Left ventricle myocardium superior (tissue), 1 donor: Measurements from ENCODE around the gene ANKRD22. TPM values are rescaled to one million over a fixed set of nuclear protein-coding genes. Genes with fewer than 3 reads are reported as not detected.

ENCODE experiments used
- ATAC-seq: fragments of 200-7000 bp; cut with Tn5 transposase; one replicate; pipeline ENCODE4 v1.9.1; 2020; ENCODE audit warnings: mild to moderate bottlenecking, moderate library complexity
- DNase-seq: peaks from one replicate; pipeline ENCODE4 v3.0.0-alpha.2; 2020
- intact Hi-C: fragments of 100-400 bp; cut with micrococcal nuclease; formaldehyde crosslinking; loops from one replicate; pipeline ENCODE4 v1.11.0; 2022
- total RNA-seq: library from RNA; stranded (reverse); fragmentation: NEBNext Ultra II Directional; extraction: Animal tissue kit (Norgen Biotek cat#: 25700); gene quantifications from one replicate; pipeline ENCODE4 v1.2.1, GENCODE V29; 2021
- donor health status: DM: no; HTN: yes; CAD: no; lungs with severe emphysema.

The ANKRD22 gene
- total RNA-seq, 1 donor from 2014 or later = not detected

GRCh38 chr10:88880282-88881076, 28.8 kb upstream of the ANKRD22 start:
- ATAC-seq (peak; percentile 97), DNase-seq (peak; percentile 92)
- intact Hi-C loops = no loop called here

GRCh38 chr10:88879534-88880281, 28.1 kb upstream of the ANKRD22 start, which contains the start of gene STAMBPL1:
STAMBPL1 (plus strand) TSS chr10:88880245; CDS start chr10:88901709, 21,464 bp downstream.
- DNase-seq (peak; percentile 76), ATAC-seq (peak; percentile 75)
- intact Hi-C loops = no loop called here

GRCh38 chr10:88877298-88877697, 25.7 kb upstream of the ANKRD22 start:
- intact Hi-C loops = no loop called here
- no peak for DNase-seq
- ATAC-seq = no peak

- DNase-seq (no peak), ATAC-seq (no peak)
- intact Hi-C loops = no loop called here
Observed at GRCh38 chr10:88875081-88875480, 23.4 kb upstream of the ANKRD22 start.

GRCh38 chr10:88874281-88874680, 22.6 kb upstream of the ANKRD22 start:
- ATAC-seq (no peak), DNase-seq (no peak)
- intact Hi-C loops = no loop called here

- intact Hi-C loops = no loop called here
- no peak for DNase-seq
- no peak for ATAC-seq
Observed at GRCh38 chr10:88873757-88874156, 22.1 kb upstream of the ANKRD22 start.

GRCh38 chr10:88870089-88870488, 18.4 kb upstream of the ANKRD22 start:
- intact Hi-C loops = no loop called here
- ATAC-seq = no peak
- no peak for DNase-seq

- no peak for ATAC-seq
- no peak for DNase-seq
- intact Hi-C loops = no loop called here
Observed at GRCh38 chr10:88866454-88866853, 14.8 kb upstream of the ANKRD22 start.

GRCh38 chr10:88865281-88865876, 13.7 kb upstream of the ANKRD22 start:
- ATAC-seq = no peak

GRCh38 chr10:88861036-88861435, 9.4 kb upstream of the ANKRD22 start:
- ATAC-seq = no peak
- intact Hi-C loops = no loop called here
- no peak for DNase-seq

More at GRCh38 chr10:88865281-88865876, 13.7 kb upstream of the ANKRD22 start:
- intact Hi-C loops = no loop called here
- no peak for DNase-seq

GRCh38 chr10:88858491-88858890, 6.8 kb upstream of the ANKRD22 start:
- DNase-seq (no peak), ATAC-seq (no peak)
- intact Hi-C loops = no loop called here

- intact Hi-C loops = no loop called here
- no peak for DNase-seq
- no peak for ATAC-seq
Observed at GRCh38 chr10:88857831-88858230, 6.2 kb upstream of the ANKRD22 start.

- intact Hi-C loops = no loop called here
- no peak for ATAC-seq
Observed at GRCh38 chr10:88854684-88855083, 3.0 kb upstream of the ANKRD22 start.

GRCh38 chr10:88853155-88853881, 1.7 kb upstream of the ANKRD22 start:
- intact Hi-C loops = no loop called here
- peak; percentile 43 for ATAC-seq
- DNase-seq = no peak

More at GRCh38 chr10:88854684-88855083, 3.0 kb upstream of the ANKRD22 start:
- no peak for DNase-seq

GRCh38 chr10:88852327-88852726, 683 bp upstream of the ANKRD22 start:
- no peak for DNase-seq
- ATAC-seq = no peak
- intact Hi-C loops = no loop called here

- no peak for ATAC-seq
- intact Hi-C loops = no loop called here
Observed at GRCh38 chr10:88850712-88851111, 932 bp downstream of the ANKRD22 start.

GRCh38 chr10:88849234-88849633, 2.4 kb downstream of the ANKRD22 start:
- intact Hi-C loops = no loop called here
- ATAC-seq (no peak), DNase-seq (no peak)

More at GRCh38 chr10:88850712-88851111, 932 bp downstream of the ANKRD22 start:
- no peak for DNase-seq

GRCh38 chr10:88848499-88848898, 3.1 kb downstream of the ANKRD22 start:
- no peak for ATAC-seq

GRCh38 chr10:88843171-88843570, 8.5 kb downstream of the ANKRD22 start:
- intact Hi-C loops = no loop called here
- ATAC-seq (no peak), DNase-seq (no peak)

More at GRCh38 chr10:88848499-88848898, 3.1 kb downstream of the ANKRD22 start:
- intact Hi-C loops = no loop called here
- no peak for DNase-seq
